B cell (primary cell): ENCODE data around the gene HIPK2. TPM values are rescaled to one million over a fixed set of nuclear protein-coding genes. Genes with fewer than 3 reads are reported as not detected.

Experiments
- ATAC-seq: fragments of 200-7000 bp; cut with Tn5 transposase; one replicate; pipeline ENCODE4 v1.10.0; 2021; ENCODE audit warnings: low read depth, mild to moderate bottlenecking, moderate number of reproducible peaks, moderate library complexity
- CTCF ChIA-PET: fragments of 350-600 bp; sonication (Branson Sonifier 250); formaldehyde crosslinking; loops from one replicate; lab custom pipeline; 2021; ENCODE audit warnings: antibody characterized with exemption, inconsistent platforms; lab: Charles Lee
- POLR2A ChIA-PET: fragments of 350-600 bp; sonication (Branson Sonifier 250); formaldehyde crosslinking; loops from one replicate; lab custom pipeline; 2021; ENCODE audit warnings: antibody characterized with exemption; lab: Charles Lee
- DNase-seq: peaks from one replicate; pipeline ENCODE4 v3.0.0; 2013
- H2AFZ ChIP-seq: 2 replicates; pipeline ENCODE4 v1.6.1; 2012; ENCODE audit warnings: mild to moderate bottlenecking, low read depth, low read length; ENCODE audit not compliant: insufficient read depth, poor library complexity, severe bottlenecking
- H3K27ac ChIP-seq, 2 donors: 1 replicate in 1 of 2; 2 replicates in 1 of 2; pipeline ENCODE4 v1.5.1; 2012 to 2013; ENCODE audit warnings: low read length in 2 of 2, mild to moderate bottlenecking in 2 of 2, moderate library complexity in 1 of 2
- H3K27me3 ChIP-seq, 4 experiments: fragments of 200-600 bp in 1 of 4; sonication (generic) in 1 of 4; replicated peaks in 1 of 4; 1 replicate in 2 of 4; 2 replicates in 2 of 4; pipeline versions ENCODE4 v1.6.1 to v1.7.0; 2013 to 2016; ENCODE audit warnings: low read length in 3 of 4, mild to moderate bottlenecking in 2 of 4, mixed read lengths in 1 of 4, moderate library complexity in 1 of 4; ENCODE audit not compliant: insufficient read depth in 4 of 4, control insufficient read depth in 3 of 4; ENCODE audit errors: control extremely low read depth in 1 of 4
- H3K36me3 ChIP-seq, 2 experiments: replicated peaks in 1 of 2; 1 replicate in 1 of 2; 2 replicates in 1 of 2; pipeline versions ENCODE4 v1.6.1 to v1.7.1; 2013; ENCODE audit warnings: low read length in 1 of 2; ENCODE audit not compliant: insufficient read depth in 2 of 2, control insufficient read depth in 1 of 2; ENCODE audit errors: control extremely low read depth in 1 of 2, extremely low read depth in 1 of 2
- H3K4me1 ChIP-seq, 2 donors: fragments of 200-600 bp in 1 of 2; sonication (generic) in 1 of 2; 1 replicate in 1 of 2; 2 replicates in 1 of 2; pipeline versions ENCODE4 v1.5.1 to v1.6.1; 2013 to 2017; ENCODE audit warnings: low read length in 2 of 2; ENCODE audit not compliant: control insufficient read depth in 2 of 2, insufficient read depth in 2 of 2
- H3K4me2 ChIP-seq: replicated peaks from 2 replicates; pipeline ENCODE3; 2012; ENCODE audit warnings: mild to moderate bottlenecking, low read depth, low read length; ENCODE audit not compliant: poor library complexity, severe bottlenecking
- H3K4me3 ChIP-seq, 5 experiments: fragments of 200-600 bp in 1 of 5; sonication (generic) in 1 of 5; 1 replicate in 3 of 5; 2 replicates in 2 of 5; pipeline versions ENCODE4 v1.5.1 to v1.7.0; 2011 to 2016; ENCODE audit warnings: low read length in 4 of 5, mild to moderate bottlenecking in 4 of 5, low read depth in 2 of 5, control low read depth in 1 of 5, moderate library complexity in 1 of 5; ENCODE audit not compliant: insufficient read depth in 1 of 5; ENCODE audit errors: control extremely low read depth in 1 of 5, extremely low read depth in 1 of 5
- H3K79me2 ChIP-seq: fragments of 200-600 bp; sonication (generic); one replicate; pipeline ENCODE4 v1.6.0; 2016; ENCODE audit warnings: low read length; ENCODE audit not compliant: control insufficient read depth, insufficient read depth
- H3K9ac ChIP-seq: fragments of 200-600 bp; sonication (generic); 2 replicates; pipeline ENCODE4 v1.6.1; 2017; ENCODE audit warnings: mild to moderate bottlenecking, low read length, moderate library complexity
- H3K9me3 ChIP-seq, 3 donors: one replicate each; pipeline versions ENCODE4 v1.6.1 to v1.7.1; 2013; ENCODE audit warnings: low read length in 2 of 3; ENCODE audit not compliant: control insufficient read depth in 2 of 3, insufficient read depth in 1 of 3; ENCODE audit errors: control extremely low read depth in 1 of 3
- H4K20me1 ChIP-seq: 2 replicates; pipeline ENCODE4 v1.6.0; 2012; ENCODE audit warnings: mild to moderate bottlenecking, low read length; ENCODE audit not compliant: insufficient read depth, control insufficient read depth, poor library complexity, severe bottlenecking
- H3K27ac Mint-ChIP-seq: one replicate; pipeline ENCODE4 v1.8.0; 2021; ENCODE audit warnings: mixed read lengths
- H3K27me3 Mint-ChIP-seq: one replicate; pipeline ENCODE4 v1.8.0; 2021; ENCODE audit warnings: mixed read lengths
- H3K4me1 Mint-ChIP-seq: one replicate; pipeline ENCODE4 v1.8.0; 2021; ENCODE audit warnings: mixed read lengths
- H3K4me3 Mint-ChIP-seq: one replicate; pipeline ENCODE4 v1.8.0; 2021; ENCODE audit warnings: mixed read lengths
- H3K9me3 Mint-ChIP-seq: one replicate; pipeline ENCODE4 v1.8.0; 2022; ENCODE audit warnings: mixed read lengths; ENCODE audit not compliant: insufficient read depth
- EZH2 ChIP-seq: IDR thresholded peaks from 2 replicates; pipeline ENCODE4 v1.6.1; 2012; ENCODE audit warnings: borderline replicate concordance, low read depth, mild to moderate bottlenecking, moderate library complexity, low read length; ENCODE audit not compliant: insufficient read depth, poor library complexity, severe bottlenecking
- WGBS: methylation state at CpG from one replicate; pipeline ENCODE4 v1.1.5; 2013; ENCODE audit warnings: missing lambda C conversion rate; ENCODE audit not compliant: insufficient coverage; 5-methylcytosine and 5-hydroxymethylcytosine counted together
- intact Hi-C: fragments of 100-400 bp; cut with micrococcal nuclease; formaldehyde crosslinking; loops from one replicate; pipeline ENCODE4 v1.10.0; 2022
- polyA plus RNA-seq: library from polyadenylated mRNA; depleted of rRNA; stranded (reverse); fragments of >200 nt; gene quantifications from 2 replicates; pipeline ENCODE4 v1.2.3, GENCODE V29; 2012
- total RNA-seq, 2 donors: library from RNA; stranded (reverse); fragments of 120-200 nt in 1 of 2; gene quantifications; 1 replicate in 1 of 2; 2 replicates in 1 of 2; pipeline versions ENCODE4 v1.2.3 to v1.2.4, GENCODE V29; 2013 to 2022
- TF ChIP-seq, protein P1 (sequence below): fragments of 200-600 bp; IDR thresholded peaks from one replicate; pipeline ENCODE4 v1.8.0; 2022; ENCODE audit warnings: antibody characterized with exemption, mild to moderate bottlenecking

Gene HIPK2
- total and polyA plus RNA-seq, 2 donors (not counting 1 experiment from before 2014, with no cell fraction given), result 6.8 to 58.2 TPM

GRCh38 chr7:139784648-139785047, 6.8 kb upstream of the HIPK2 start:
- H3K4me2 ChIP-seq, result no peak overlapping the region
- no peak for ATAC-seq
- TF ChIP-seq, protein P1, sequence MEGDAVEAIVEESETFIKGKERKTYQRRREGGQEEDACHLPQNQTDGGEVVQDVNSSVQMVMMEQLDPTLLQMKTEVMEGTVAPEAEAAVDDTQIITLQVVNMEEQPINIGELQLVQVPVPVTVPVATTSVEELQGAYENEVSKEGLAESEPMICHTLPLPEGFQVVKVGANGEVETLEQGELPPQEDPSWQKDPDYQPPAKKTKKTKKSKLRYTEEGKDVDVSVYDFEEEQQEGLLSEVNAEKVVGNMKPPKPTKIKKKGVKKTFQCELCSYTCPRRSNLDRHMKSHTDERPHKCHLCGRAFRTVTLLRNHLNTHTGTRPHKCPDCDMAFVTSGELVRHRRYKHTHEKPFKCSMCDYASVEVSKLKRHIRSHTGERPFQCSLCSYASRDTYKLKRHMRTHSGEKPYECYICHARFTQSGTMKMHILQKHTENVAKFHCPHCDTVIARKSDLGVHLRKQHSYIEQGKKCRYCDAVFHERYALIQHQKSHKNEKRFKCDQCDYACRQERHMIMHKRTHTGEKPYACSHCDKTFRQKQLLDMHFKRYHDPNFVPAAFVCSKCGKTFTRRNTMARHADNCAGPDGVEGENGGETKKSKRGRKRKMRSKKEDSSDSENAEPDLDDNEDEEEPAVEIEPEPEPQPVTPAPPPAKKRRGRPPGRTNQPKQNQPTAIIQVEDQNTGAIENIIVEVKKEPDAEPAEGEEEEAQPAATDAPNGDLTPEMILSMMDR, result no peak
- no peak for TF ChIP-seq EZH2
- no peak overlapping the region for H2AFZ ChIP-seq
- no peak for DNase-seq
- intact Hi-C loops, result no loop called here
- no peak overlapping the region for H3K27ac ChIP-seq
- Mint-ChIP-seq H3K27me3 (peaks cover 12% of the 10 kb centered on the region), H3K4me3 (no peak overlapping the region), H3K9me3 (no peaks in the 10 kb centered on the region), H3K4me1 (no peaks in the 10 kb centered on the region), H3K27ac (no peak overlapping the region)
- CTCF ChIA-PET, result interaction anchor here (1.7 kb wide), 1 partner anchor 216 kb away, joined by 4 read pairs; no protein-coding TSS in a partner anchor
- H3K79me2 ChIP-seq, result no peaks in the 10 kb centered on the region
- H3K36me3 ChIP-seq, result no peaks in the 10 kb centered on the region
- H4K20me1 ChIP-seq, result no peaks in the 10 kb centered on the region
- H3K9ac ChIP-seq, result no peak overlapping the region
- POLR2A ChIA-PET, result no interaction called here
- 100% methylated on average over 1 of the region's 3 CpGs for WGBS
- no peaks in the 10 kb centered on the region for H3K9me3 ChIP-seq
- no peaks in the 10 kb centered on the region for H3K4me1 ChIP-seq
- H3K4me3 ChIP-seq, result no peak overlapping the region
- peaks cover 0 to 4% (median 1%) of the 10 kb centered on the region in 4 experiments for H3K27me3 ChIP-seq

GRCh38 chr7:139783647-139784385, 6.0 kb upstream of the HIPK2 start:
- no peak for TF ChIP-seq EZH2
- TF ChIP-seq, protein P1, result no peak
- H3K27ac Mint-ChIP-seq, result no peak overlapping the region
- Histone ChIP-seq H4K20me1 (no peaks in the 10 kb centered on the region), H3K4me3 (no peak overlapping the region), H3K27ac (no peak overlapping the region), H3K4me2 (no peak overlapping the region), H2AFZ (no peak overlapping the region), H3K4me1 (peaks cover under 1 to 1% of the 10 kb centered on the region in 2 donors), H3K9ac (no peak overlapping the region), H3K36me3 (no peaks in the 10 kb centered on the region), H3K79me2 (no peaks in the 10 kb centered on the region), H3K27me3 (peaks cover 0 to 7% (median 2%) of the 10 kb centered on the region in 4 experiments), H3K9me3 (no peaks in the 10 kb centered on the region)
- 89% methylated on average over 3 of the region's 3 CpGs for WGBS
- H3K27me3 Mint-ChIP-seq, result peaks cover 19% of the 10 kb centered on the region
- H3K4me3 Mint-ChIP-seq, result no peak overlapping the region
- ChIA-PET CTCF (interaction anchor here (0.7 to 1.7 kb wide), 3 partner anchors 96 to 219 kb away, joined by 3 to 6 read pairs (median 4); no protein-coding TSS in a partner anchor), POLR2A (interaction anchor here (0.5 to 1.0 kb wide), 2 partner anchors 135 to 210 kb away, joined by 4 to 7 read pairs; no protein-coding TSS in a partner anchor)
- H3K9me3 Mint-ChIP-seq, result no peaks in the 10 kb centered on the region
- intact Hi-C loops, result no loop called here
- DNase-seq (no peak), ATAC-seq (no peak)
- peaks cover 5% of the 10 kb centered on the region for H3K4me1 Mint-ChIP-seq
